ENCODE results near the gene CLIP1.
"Not testable (repeated sequence)": the region's sequence is repeated elsewhere in the genome, so short reads cannot be mapped to it uniquely, and the experiment has no call there.

CLIP1 gene

DNA sequence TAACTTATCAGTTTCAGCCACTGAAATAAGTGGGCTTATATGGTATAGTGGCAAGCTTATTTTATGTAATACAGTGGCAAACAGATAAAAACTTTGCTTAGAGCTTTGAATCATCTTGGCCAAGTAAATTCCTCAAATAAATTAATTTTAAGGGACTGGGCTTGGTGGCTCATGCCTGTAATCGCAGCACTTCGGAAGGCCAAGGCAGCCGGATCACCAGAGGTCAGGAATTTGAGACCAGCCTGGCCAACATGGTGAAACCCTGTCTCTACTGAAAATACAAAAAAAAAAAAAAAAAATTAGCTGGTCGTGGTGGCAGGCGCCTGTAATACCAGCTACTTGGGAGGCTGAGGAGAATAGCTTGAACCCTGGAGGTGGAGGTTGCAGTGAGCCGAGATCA is 24.5 kb downstream of the CLIP1 start:
- not testable (repeated sequence) for DNase-seq (ENCODE audit: low read depth in 2 of 2)

DNA sequence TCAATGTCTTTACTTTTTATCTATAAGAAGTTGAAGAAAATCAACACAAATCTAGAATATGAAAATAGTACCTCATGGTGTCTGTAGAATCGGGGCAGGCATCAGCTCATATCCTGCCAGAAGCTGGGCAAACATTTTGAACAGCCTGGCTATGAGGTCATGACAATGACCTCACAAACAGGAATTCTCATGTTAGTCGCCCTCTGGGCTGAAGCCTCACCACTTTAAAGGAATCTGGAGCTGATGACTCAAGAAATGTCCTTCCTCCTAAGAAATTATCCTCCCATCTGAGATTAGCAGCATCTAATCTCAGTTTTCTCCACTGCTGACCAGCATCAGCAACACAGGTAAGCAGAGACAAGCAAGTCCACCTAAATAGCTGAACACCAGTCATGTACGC is 27.1 kb downstream of the CLIP1 start:
- no peak for DNase-seq (ENCODE audit: low read depth in 2 of 2)

DNA sequence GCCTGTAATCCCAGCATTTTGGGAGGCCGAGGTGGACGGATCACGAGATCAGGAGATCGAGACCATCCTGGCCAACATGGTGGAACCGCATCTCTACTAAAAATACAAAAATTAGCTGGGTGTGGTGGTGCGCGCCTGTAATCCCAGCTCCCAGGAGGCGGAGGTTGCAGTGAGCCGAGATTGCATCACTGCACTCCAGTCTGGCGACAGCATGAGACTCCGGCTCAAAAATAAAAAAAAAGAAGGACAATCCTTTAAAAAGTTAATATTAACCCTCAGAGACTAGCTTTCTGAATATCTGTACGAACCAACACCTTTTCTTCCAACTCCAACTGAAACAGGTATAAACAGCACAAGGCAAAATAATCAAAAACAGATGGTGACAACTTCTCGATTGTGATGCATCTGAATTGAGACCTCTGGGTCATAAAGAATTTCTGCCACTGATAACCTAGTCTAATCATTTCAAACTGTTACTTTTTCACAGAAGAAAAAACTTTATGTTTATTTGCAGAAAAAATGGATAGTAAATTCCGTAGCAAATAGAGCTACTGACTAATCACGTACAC is 27.8 kb downstream of the CLIP1 start:
- no peak for DNase-seq (ENCODE audit: low read depth in 2 of 2)

DNA sequence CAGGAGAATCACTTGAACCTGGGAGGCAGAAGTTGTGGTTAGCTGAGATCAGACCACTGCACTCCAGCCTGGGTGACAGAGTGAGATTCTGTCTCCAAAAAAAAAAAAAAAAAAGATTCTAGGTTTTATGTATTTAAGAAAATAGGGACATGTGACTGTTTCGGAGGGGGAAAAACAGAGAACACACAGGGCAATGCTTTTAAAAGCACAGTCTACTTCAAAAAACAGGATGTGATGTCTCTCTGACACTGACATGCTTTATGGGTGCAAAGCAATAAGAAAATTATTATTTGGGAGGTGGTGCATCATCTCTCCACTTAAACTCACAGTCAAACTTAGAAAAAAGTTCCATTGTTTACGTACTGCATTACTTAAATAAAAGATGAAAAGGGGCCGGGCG is 28.7 kb downstream of the CLIP1 start:
- no peak for DNase-seq (ENCODE audit: low read depth in 2 of 2)

DNA sequence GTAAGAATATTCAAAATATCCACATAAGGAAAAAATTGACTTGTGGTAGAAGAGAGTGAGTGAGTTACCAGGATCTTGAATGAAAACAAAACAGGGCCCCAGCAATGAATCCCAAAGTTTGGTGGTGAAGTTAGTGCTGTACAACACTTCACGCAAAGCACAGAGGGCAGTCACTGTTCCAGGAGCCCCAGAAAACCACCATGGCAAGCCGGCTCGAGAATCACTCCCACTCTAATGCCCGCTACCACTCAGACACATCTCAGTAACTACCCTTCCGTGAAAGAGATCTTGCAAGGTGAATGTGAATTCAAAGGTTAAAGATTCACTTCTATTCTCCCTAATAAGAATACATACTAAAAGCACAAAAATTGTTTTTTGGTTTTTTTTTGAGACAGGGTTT is 30.1 kb downstream of the CLIP1 start:
- DNase-seq (ENCODE audit: low read depth in 2 of 2): no peak

DNA sequence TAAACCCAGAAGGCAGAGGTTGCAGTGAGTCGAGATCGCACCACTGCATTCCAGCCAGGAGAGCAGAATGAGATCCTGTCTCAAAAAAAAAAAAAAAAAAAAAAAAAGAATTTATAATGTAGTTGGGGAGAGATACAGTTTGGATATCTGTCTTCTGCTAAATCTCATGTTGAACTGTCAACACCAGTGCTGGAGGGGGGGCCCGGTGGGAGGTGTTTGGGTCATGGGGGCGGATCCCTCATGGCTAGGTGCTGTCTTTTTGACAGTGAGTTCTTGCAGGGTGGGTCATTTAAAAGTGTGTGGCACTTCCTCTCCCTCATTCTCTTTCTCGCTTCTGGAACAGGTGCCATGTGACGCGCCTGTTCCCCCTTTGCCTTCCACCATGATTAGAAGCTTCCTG is 32.8 kb downstream of the CLIP1 start:
- DNase-seq (ENCODE audit: low read depth in 2 of 2): no peak

DNA sequence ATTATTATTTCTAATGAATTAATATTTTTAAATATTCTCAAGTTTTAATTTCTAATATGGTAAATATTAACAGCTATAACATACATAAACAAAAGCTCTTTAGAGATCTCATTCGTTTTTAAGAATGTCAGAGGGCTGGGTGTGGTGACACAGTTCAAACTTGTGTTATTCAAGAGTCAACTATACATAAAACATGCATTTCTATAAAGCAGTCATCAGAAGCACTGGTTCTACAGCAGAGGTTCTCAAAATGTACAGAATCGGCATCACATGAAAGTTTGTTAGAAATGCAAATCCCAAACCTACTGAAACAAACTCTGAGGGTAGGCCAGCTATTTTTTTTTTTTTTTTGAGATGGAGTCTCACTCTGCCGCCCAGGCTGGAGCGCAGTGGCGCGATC is 34.6 kb downstream of the CLIP1 start:
- no peak for DNase-seq (ENCODE audit: low read depth in 2 of 2)

DNA sequence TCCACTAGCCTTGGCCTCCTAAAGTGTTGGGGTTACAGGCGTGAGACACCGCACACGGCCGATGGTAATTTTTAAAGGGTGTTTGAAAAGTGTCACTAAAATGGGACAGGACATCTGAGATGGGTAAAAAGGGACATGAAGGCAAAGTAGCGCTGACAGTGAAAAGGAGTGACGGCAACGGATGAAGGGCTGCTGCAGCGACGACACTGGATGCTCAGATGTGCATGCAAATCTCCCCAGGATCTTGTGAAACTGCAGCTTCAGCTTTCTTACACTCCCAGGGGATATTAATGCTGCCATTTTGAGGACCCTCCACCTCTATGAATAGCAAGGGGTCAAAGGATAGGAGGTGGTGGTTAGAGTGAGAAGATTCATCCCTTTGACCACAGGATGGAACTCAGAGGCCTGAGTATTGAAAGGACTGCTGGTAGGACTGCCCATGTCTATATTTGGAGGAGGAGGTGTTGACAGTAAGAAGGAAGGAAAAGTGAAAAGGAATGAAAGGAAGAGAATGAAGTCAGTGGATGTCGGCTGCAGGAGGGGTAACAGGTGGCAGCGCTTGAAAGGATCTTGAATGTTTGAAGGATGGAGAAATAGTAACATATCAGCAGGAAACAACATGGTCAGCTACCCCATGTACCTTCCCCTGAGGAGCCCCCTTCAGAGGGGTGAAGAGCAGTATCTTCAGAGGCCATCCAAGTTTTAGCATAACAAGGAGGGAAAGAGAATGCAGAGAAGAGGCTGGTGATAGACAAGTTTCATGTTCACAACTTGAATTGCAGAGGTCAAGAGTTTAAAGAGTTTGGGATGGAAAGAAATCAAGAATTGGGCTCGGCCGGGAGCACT is 37.1 kb downstream of the CLIP1 start:
- no peak for DNase-seq (ENCODE audit: low read depth in 2 of 2)

DNA sequence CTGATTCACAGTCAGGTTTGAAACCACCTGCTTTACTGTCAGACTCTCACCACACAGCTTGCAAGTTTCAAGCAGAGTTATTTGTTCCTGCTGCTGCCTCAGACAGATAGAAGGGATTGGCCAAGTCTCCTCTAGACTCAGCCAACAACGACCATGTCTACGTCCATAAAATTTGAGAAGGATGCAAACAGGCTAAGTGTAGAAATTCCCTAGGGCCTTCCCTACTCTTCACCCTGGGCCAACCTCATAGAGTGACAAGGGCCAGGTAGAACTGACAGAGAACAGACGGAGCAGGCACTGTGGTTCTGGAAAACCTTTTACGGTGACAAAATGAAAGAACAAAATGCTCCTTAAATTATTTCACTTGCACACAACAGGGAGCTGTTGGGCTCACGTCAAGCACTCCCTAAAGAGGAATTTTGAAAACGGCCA is 39.5 kb downstream of the CLIP1 start:
- no peak for DNase-seq (ENCODE audit: low read depth in 2 of 2)

DNA sequence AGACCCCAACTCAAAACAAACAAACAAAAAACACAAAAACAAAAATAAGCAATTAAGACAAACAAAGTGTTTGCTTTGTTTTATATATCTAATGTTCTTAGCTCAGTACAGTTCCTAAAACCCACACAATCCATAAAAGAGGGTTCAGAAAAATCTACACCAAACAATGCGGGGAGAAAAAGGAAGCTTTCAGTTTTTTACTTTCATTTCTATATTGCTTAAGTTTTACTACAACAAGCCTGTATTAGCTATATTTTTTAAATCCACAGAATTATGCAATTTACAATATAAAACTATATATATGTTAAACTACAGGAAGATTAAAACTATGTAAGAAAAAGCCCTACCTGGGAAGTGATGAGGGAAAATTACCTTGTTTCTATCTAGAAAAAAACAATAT is 41.4 kb downstream of the CLIP1 start:
- DNase-seq (ENCODE audit: low read depth in 2 of 2): no peak

DNA sequence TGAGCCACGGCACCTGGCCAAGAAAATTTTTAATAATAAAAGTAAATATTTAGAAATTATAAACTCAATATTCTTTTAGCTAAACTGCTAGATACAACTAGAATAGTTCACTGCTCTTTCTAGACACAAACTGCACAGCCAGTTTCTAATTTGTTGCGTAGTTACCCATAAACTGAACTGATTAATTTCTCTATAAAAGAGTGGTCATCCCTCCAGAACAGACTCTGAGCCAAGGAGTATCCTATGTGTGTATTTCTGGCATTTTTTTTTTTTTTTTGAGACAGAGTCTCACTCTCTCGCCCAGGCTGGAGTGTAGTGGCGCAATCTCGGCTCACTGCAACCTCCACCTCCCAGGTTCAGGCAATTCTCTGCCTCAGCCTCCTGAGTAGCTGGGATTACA is 45.7 kb downstream of the CLIP1 start:
- not testable (repeated sequence) for DNase-seq (ENCODE audit: low read depth in 2 of 2)

DNA sequence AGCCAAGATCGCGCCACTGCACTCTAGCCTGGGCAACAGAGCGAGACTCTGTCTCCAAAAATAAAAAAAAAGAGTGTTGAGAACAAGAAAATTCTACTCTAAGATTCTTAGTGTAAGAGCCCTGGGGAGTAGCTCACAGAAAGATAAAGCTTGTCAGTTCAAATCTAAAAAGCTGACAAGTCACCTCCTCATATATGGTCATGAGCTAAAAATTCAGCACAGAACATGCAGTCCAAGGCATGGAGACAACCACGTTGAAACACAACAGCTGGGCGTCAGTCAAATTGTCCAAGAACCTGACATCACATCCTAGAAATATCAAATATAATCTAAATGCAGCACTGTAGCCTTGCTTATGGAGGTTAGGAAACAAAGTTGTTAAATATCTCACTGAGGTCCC is 47.8 kb downstream of the CLIP1 start:
- no peak for DNase-seq (ENCODE audit: low read depth in 2 of 2)

DNA sequence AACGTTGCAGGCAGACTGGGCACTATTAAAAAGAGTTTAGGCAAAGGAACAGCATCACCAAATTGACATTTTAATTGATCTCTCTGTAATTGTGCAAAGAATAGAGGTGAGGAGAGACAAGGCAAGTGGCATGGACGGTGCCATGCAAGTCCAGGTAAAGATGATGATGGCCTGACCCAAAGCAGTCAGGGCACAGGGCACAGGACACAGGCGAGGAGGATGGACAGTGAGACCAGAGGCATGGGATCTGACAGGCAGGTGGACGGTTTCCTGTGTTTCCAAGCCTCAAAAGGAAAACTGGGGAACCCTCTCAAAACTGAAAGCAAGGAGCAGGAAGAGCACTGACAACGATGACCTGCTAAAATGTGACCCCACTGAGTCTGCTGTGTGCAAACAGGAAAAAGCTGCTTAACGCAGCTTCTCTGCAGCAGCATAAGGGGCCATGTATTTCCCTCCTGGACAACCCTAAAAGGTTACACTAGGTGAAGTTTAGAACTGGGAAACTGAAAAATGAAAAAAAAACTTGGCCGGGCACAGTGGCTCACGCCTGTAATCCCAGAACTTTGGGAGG is 50.9 kb downstream of the CLIP1 start:
- DNase-seq (ENCODE audit: low read depth in 2 of 2): no peak

DNA sequence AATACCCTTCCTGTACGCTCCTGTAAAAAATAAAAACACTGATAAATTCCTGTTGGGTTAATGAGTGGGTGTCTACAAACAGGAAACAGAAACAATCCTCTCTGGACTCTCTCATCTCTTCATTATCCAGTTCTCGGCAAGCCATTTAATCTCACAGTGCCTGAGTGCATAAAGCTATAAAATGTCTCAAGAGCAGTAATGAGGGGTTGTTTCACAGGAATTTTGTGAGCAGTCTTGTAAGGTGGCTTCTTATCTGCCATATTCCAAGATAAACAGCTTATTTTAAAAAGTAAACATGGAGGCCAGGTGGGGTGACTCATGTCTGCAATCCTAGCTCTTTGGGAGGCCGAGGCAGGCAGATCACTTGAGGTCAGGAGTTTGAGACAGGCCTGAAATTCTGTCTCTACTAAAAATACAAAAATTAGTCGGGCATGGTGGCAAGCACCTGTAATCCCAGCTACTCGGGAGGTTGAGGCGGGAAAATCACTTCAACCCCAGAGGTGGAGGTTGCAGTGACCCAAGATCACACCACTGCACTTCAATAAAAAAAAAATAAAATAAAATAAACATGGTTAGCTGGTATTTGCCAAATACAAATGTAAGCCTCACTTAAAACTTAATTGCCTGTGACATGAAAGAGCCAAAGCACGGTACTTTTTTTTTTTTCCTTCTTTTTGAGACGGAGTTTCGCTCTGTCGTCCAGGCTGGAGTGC is 54.0 kb downstream of the CLIP1 start:
- DNase-seq (ENCODE audit: low read depth in 2 of 2): no peak

DNA sequence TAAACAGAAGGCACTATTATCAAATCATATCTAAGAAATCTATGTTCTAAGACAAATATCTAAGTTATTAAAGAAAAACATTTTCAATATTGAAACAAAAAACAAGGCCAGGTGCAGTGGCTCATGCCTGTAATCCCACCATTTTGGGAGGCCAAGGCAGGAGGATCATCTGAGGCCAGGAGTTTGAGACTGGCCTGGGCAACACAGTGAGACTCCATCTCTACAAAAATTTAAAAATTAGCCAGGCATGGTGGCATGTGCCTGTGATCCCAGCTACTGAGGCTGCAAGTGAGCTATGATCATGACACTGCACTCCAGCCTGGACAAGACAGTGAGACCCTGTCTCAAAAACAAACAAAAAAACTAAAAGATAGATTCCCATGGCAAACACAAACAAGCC is 54.8 kb downstream of the CLIP1 start:
- not testable (repeated sequence) for DNase-seq (ENCODE audit: low read depth in 2 of 2)

DNA sequence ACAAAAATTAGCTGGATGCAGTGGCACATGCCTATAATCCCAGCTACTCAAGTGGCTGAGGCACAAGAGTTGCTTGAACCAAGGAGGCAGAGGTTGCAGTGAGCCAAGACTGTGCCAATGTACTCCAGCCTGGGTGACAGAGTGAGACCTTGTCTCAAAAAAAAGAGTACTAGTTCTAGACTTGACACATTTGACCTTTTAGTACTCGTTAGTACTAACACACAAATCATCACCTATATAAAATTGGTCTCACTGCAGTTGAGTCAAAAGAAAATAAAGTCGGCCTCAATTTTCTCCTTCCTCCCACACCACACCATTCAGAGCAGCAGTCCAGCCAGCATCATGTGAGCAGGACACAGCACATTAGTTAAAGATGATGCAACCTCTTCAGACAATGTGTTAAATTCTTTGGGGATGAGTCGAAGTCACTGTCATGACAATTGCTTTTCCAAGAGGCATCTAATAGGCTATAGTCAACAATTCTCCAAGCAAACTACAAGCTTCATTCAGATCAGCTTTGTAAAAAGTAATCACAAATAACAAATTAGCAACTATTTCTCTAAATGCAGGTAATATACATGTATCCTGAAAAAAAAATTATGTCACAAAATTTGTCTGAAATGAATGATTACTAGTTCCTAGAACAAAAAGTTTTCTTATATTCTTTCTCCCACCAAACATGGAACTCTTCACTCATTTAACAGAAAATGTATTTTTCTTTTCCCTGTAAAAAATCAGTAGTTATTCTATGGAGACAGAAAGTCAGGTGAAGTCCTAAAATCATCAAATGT is 55.6 kb downstream of the CLIP1 start:
- no peak for DNase-seq (ENCODE audit: low read depth in 2 of 2)

DNA sequence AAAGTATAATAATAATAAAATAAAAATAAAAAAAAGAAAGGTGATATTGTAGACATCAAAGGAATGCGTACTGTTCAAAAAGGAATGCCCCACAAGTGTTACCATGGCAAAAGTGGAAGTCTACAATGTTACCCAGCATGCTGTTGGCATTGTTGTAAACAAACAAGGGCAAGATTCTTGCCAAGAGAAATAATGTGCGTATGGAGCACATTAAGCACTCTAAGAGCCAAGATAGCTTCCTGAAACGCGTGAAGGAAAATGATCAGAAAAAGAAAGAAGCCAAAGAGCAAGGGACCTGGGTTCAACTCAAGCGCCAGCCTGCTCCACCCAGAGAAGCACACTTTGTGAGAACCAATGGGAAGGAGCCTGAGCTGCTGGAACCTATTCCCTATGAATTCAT is 57.2 kb downstream of the CLIP1 start:
- not testable (repeated sequence) for DNase-seq (ENCODE audit: low read depth in 2 of 2)

DNA sequence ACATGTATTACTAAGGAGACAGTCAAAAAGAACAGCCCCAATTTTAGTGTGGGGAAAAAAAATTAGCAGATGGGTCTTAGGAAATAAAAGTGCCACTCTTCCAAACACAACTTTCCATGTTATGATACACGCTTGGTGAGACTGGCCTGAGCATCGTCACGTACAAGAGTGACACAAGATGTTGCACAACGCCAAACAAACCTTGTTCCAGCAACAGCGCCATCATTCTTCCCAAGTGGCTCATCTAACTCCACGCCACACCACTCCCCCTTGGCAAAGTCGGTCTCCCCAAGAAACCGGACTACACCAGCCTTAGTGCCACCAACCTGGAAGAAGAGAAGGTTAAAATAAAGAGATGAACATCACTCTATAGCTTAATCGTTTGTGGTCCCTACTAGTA is 58.7 kb downstream of the CLIP1 start:
- DNase-seq (ENCODE audit: low read depth in 2 of 2): no peak

DNA sequence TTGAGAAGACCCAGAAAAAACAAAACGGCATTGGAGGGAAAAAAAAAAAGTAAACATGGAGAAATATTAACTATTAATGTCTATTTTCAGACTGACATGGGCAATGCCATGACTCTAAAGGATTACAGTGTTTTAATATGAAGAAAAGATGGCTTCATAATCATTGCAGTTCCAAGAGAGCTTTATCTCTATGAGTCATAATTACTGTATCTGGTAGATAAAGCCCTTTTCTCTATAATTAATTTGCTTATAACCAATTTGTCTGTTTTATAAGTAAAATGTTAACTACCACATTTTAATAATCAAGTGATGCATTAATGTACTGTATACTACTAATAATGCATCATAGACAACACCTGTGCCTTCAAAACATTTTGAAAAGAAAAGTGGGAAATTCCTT is 59.7 kb downstream of the CLIP1 start:
- no peak for DNase-seq (ENCODE audit: low read depth in 2 of 2)

DNA sequence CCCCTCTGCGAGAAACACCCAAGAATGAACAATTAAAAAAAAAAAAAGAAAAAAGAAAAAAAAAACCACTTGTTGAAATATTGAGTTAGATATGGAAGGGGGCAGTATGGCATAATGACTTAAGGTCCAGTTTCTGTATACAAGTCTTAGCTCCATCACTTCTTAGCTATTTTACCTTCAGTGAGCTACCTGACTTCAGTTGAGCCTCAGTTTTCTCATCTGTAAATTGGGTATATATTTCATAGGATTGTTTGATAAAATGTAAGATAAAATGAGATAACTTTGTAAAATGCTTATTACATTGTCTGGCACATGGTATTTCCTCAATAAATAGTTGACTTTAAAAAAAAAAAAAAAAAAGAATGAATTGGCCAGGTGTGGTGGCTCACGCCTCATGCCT is 64.1 kb downstream of the CLIP1 start:
- DNase-seq (ENCODE audit: low read depth in 2 of 2): not testable (repeated sequence)

DNA sequence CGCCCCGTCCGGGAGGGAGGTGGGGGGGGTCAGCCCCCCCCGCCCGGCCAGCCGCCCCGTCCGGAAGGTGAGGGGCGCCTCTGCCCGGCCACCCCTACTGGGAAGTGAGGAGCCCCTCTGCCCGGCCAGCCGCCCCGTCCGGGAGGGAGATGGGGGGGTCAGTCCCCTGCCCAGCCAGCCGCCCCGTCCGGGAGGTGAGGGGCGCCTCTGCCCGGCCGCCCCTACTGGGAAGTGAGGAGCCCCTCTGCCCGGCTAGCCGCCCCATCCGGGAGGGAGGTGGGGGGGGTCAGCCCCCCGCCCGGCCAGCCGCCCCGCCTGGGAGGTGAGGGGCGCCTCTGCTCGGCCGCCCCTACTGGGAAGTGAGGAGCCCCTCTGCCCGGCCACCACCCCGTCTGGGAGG is 64.9 kb downstream of the CLIP1 start:
- not testable (repeated sequence) for DNase-seq (ENCODE audit: low read depth in 2 of 2)

DNA sequence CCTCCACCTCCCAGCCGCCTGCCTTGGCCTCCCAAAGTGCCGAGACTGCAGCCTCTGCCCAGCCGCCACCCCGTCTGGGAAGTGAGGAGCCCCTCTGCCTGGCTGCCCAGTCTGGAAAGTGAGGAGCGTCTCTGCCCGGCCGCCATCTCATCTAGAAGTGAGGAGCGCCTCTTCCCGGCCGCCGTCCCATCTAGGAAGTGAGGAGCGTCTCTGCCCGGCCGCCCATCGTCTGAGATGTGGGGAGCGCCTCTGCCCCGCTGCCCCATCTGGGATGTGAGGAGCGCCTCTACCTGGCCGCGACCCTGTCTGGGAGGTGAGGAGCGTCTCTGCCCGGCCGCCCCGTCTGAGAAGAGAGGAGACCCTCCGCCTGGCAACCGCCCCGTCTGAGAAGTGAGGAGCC is 65.5 kb downstream of the CLIP1 start:
- not testable (repeated sequence) for DNase-seq (ENCODE audit: low read depth in 2 of 2)
